Muscle layer of colon (tissue), 2 donors: ENCODE measurements around the gene MAST3.

ENCODE experiments used
- H3K27ac ChIP-seq: one replicate; pipeline ENCODE4 v1.7.0; 2013; ENCODE audit warnings: low read depth, mild to moderate bottlenecking, low read length, moderate library complexity
- H3K27me3 ChIP-seq, 2 donors: one replicate each; pipeline ENCODE4 v1.7.0; 2013; ENCODE audit warnings: low read length in 2 of 2, mild to moderate bottlenecking in 2 of 2; ENCODE audit not compliant: insufficient read depth in 2 of 2, control insufficient read depth in 1 of 2
- H3K36me3 ChIP-seq: one replicate; pipeline ENCODE4 v1.7.0; 2013; ENCODE audit warnings: mild to moderate bottlenecking, low read length; ENCODE audit not compliant: insufficient read depth
- H3K4me1 ChIP-seq: one replicate; pipeline ENCODE4 v1.7.0; 2013; ENCODE audit warnings: mild to moderate bottlenecking, low read length; ENCODE audit not compliant: insufficient read depth
- H3K4me3 ChIP-seq, 2 donors: one replicate each; pipeline ENCODE4 v1.7.0; 2013; ENCODE audit warnings: low read length in 2 of 2, low read depth in 1 of 2, mild to moderate bottlenecking in 1 of 2, moderate library complexity in 1 of 2
- H3K9ac ChIP-seq: one replicate; pipeline ENCODE4 v1.7.0; 2013; ENCODE audit warnings: low read length
- H3K9me3 ChIP-seq: one replicate; pipeline ENCODE4 v1.7.0; 2013; ENCODE audit warnings: mild to moderate bottlenecking, low read length
- donor health status: abdominal sarcoma.
- donor health status: Adenocarcinoma of cecum.

Gene MAST3

DNA sequence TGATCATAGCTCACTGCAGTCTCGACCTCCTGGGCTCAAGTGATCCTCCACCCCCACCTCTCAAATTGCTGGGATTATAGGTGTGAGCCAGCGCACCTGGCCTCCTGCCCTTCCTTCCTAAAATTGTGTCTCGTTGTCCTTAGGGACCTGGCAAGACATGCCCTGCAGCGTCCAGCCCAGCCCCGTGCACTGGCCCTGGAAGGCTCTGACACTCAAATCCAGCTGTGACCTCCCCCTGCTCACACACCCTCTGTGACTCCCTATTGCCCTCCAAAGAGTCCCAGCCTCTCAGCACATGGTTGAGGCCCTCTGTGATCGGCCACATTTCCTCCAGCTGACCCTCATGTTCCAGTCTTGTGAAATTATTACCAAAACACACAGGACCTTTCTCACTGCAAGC lies 100.4 kb downstream of the MAST3 start:
- Histone ChIP-seq H3K27me3 (no peaks in the 10 kb centered on the region), H3K4me3 (no peak overlapping the region), H3K36me3 (peaks cover 22% of the 10 kb centered on the region)

DNA sequence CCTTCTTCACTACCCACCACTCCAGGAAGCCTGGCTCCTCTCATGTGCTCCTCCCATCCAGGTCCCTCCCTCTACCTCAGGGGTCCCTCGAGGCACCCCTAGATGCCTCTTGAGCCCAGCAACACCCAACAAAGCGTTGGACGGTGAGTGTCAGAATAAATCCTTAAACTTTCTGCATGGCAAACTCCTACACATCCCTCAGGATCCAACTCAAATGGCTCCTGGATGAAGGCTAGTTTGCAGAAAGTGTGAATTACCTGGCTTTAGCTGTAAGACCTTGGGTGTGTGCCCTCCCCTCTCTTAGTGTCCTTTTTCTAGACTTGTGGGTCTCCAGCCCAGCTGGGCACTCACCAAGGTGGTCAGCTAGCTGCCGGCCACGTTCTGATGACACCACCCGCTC lies 100.8 kb downstream of the MAST3 start:
- H3K36me3 ChIP-seq, result peaks cover 22% of the 10 kb centered on the region
- H3K4me3 ChIP-seq, result no peak overlapping the region
- H3K27me3 ChIP-seq, result no peaks in the 10 kb centered on the region
- no peak overlapping the region for H3K27ac ChIP-seq
- no peaks in the 10 kb centered on the region for H3K9me3 ChIP-seq
- no peak overlapping the region for H3K9ac ChIP-seq
- peaks cover 21% of the 10 kb centered on the region for H3K4me1 ChIP-seq

More for the DNA sequence above, 100.4 kb downstream of the MAST3 start:
- Histone ChIP-seq H3K9me3 (no peaks in the 10 kb centered on the region), H3K9ac (no peak overlapping the region), H3K27ac (no peak overlapping the region), H3K4me1 (peaks cover 18% of the 10 kb centered on the region)
